Measurements from ENCODE around the gene KLHL29.

GRCh38 chr2:23593752-23594459, 208.9 kb downstream of the KLHL29 start:
- no peak for TF ChIP-seq ATF3 (IDR thresholded peaks at IDR 0.05)
- TF ChIP-seq TAF1 (conservative IDR thresholded peaks at IDR 0.05) = no peak
- TF ChIP-seq YY1 (IDR thresholded peaks at IDR 0.05) = no peak
- TF ChIP-seq CTCF (IDR thresholded peaks at IDR 0.05; ENCODE audit: low read depth, low read length, missing input control) = no peak

Data from liver (tissue), 3 donors.